Karpas-422 (cell line): ENCODE results near the gene ZNF107. TPM values are rescaled to one million over a fixed set of nuclear protein-coding genes. Genes with fewer than 3 reads are reported as not detected.
"Not testable (repeated sequence)": the region's sequence is repeated elsewhere in the genome, so short reads cannot be mapped to it uniquely, and the experiment has no call there.

Experiments
- DNase-seq: peaks from one replicate; pipeline ENCODE4 v3.0.0-alpha.2; 2015
- H2AFZ ChIP-seq: fragments of 200-600 bp; sonication (generic); 2 replicates; pipeline ENCODE4 v1.6.1; 2014; ENCODE audit warnings: antibody characterized with exemption, low read length, mixed read lengths
- H3K27ac ChIP-seq: fragments of 200-600 bp; sonication (generic); 2 replicates; pipeline ENCODE4 v1.5.1; 2014; ENCODE audit warnings: mild to moderate bottlenecking, low read length, moderate library complexity
- H3K27me3 ChIP-seq: fragments of 200-600 bp; sonication (generic); 2 replicates; pipeline ENCODE4 v1.6.1; 2014; ENCODE audit warnings: low read length, mixed read lengths
- H3K36me3 ChIP-seq: fragments of 200-600 bp; sonication (generic); 2 replicates; pipeline ENCODE4 v1.6.1; 2014; ENCODE audit warnings: low read length, mixed read lengths; ENCODE audit not compliant: insufficient read depth
- H3K4me1 ChIP-seq: fragments of 200-600 bp; sonication (generic); 2 replicates; pipeline ENCODE4 v1.6.1; 2014; ENCODE audit warnings: mild to moderate bottlenecking, low read length, mixed read lengths
- H3K4me2 ChIP-seq: fragments of 200-600 bp; sonication (generic); 2 replicates; pipeline ENCODE4 v1.6.1; 2014; ENCODE audit warnings: low read length, low read depth, mild to moderate bottlenecking; ENCODE audit not compliant: poor library complexity, severe bottlenecking
- H3K4me3 ChIP-seq: fragments of 200-600 bp; sonication (generic); 2 replicates; pipeline ENCODE4 v1.5.1; 2014; ENCODE audit warnings: mild to moderate bottlenecking, antibody characterized with exemption, low read length, mixed read lengths
- H3K79me2 ChIP-seq: fragments of 200-600 bp; sonication (generic); 2 replicates; pipeline ENCODE4 v1.6.1; 2014; ENCODE audit warnings: mild to moderate bottlenecking, low read length, mixed read lengths
- H3K9ac ChIP-seq: fragments of 200-600 bp; sonication (generic); 2 replicates; pipeline ENCODE4 v1.6.0; 2014; ENCODE audit warnings: low read length
- H3K9me2 ChIP-seq: fragments of 200-600 bp; sonication (generic), shearing (Covaris generic); replicated peaks from 2 replicates; pipeline ENCODE4 v1.6.0; 2014; ENCODE audit warnings: mild to moderate bottlenecking, low read length, moderate library complexity; ENCODE audit not compliant: insufficient read depth
- H3K9me3 ChIP-seq: fragments of 300-700, 200-600 bp; sonication (generic); 2 replicates; pipeline ENCODE4 v1.6.1; 2014; ENCODE audit warnings: low read length, mixed read lengths
- H4K20me1 ChIP-seq: fragments of 200-600 bp; sonication (generic); 2 replicates; pipeline ENCODE4 v1.6.1; 2014; ENCODE audit warnings: mild to moderate bottlenecking, antibody characterized with exemption, low read length, low read depth; ENCODE audit not compliant: insufficient read depth
- total RNA-seq: library from RNA; depleted of rRNA; stranded (reverse); fragments of >200 nt; shearing (Covaris generic); gene quantifications from 2 replicates; pipeline ENCODE4 v1.2.3, GENCODE V29; 2014; ENCODE audit warnings: low replicate concordance

ZNF107 gene
- total RNA-seq, 1 experiment from 2014 or later: 36.7 TPM

- Histone ChIP-seq H3K9me2 (no peaks in the 10 kb centered on the region), H3K9ac (no peak overlapping the region), H3K27ac (no peak overlapping the region), H3K27me3 (no peaks in the 10 kb centered on the region), H3K36me3 (peaks cover 98% of the 10 kb centered on the region), H3K9me3 (peaks cover 6% of the 10 kb centered on the region; the same call in 1 of the 2 replicates), H3K4me2 (no peak overlapping the region), H3K79me2 (peaks cover 98% of the 10 kb centered on the region), H4K20me1 (no peaks in the 10 kb centered on the region), H3K4me1 (no peaks in the 10 kb centered on the region), H2AFZ (no peak overlapping the region), H3K4me3 (no peak overlapping the region)
- no peak for DNase-seq
Observed at GRCh38 chr7:64685091-64685490, 19.2 kb downstream of the ZNF107 start.

- Histone ChIP-seq H3K9ac (no peak overlapping the region), H4K20me1 (no peaks in the 10 kb centered on the region), H3K4me2 (no peak overlapping the region), H3K4me1 (no peaks in the 10 kb centered on the region), H2AFZ (no peak overlapping the region), H3K79me2 (peaks cover 91% of the 10 kb centered on the region), H3K27ac (no peak overlapping the region), H3K9me2 (no peaks in the 10 kb centered on the region), H3K4me3 (no peak overlapping the region), H3K27me3 (no peaks in the 10 kb centered on the region), H3K36me3 (peaks cover 98% of the 10 kb centered on the region), H3K9me3 (peaks cover 6% of the 10 kb centered on the region; the same call in 1 of the 2 replicates)
- no peak for DNase-seq
Observed at GRCh38 chr7:64685741-64686140, 19.8 kb downstream of the ZNF107 start.

- Histone ChIP-seq H3K4me1 (no peaks in the 10 kb centered on the region), H3K36me3 (peaks cover 97% of the 10 kb centered on the region), H3K9me2 (no peaks in the 10 kb centered on the region), H3K9ac (no peak overlapping the region), H4K20me1 (no peaks in the 10 kb centered on the region), H3K4me2 (no peak overlapping the region), H3K9me3 (peaks cover 6% of the 10 kb centered on the region; the same call in 1 of the 2 replicates), H3K27ac (no peak overlapping the region), H3K27me3 (no peaks in the 10 kb centered on the region), H3K79me2 (peaks cover 88% of the 10 kb centered on the region), H3K4me3 (no peak overlapping the region), H2AFZ (no peak overlapping the region)
- DNase-seq: no peak
Observed at GRCh38 chr7:64686493-64687184, 20.7 kb downstream of the ZNF107 start.

- H2AFZ ChIP-seq: no peak overlapping the region
- H4K20me1 ChIP-seq: no peaks in the 10 kb centered on the region
- no peak overlapping the region for H3K4me2 ChIP-seq
- H3K9me2 ChIP-seq: no peaks in the 10 kb centered on the region
- peaks cover 6% of the 10 kb centered on the region for H3K9me3 ChIP-seq
- H3K4me1 ChIP-seq: no peaks in the 10 kb centered on the region
- no peak overlapping the region for H3K9ac ChIP-seq
- no peaks in the 10 kb centered on the region for H3K27me3 ChIP-seq
- H3K4me3 ChIP-seq: no peak overlapping the region
- no peak for DNase-seq
- no peak overlapping the region for H3K27ac ChIP-seq
- H3K36me3 ChIP-seq: peaks cover 97% of the 10 kb centered on the region
- peaks cover 87% of the 10 kb centered on the region for H3K79me2 ChIP-seq
Observed at GRCh38 chr7:64687249-64687648, 21.3 kb downstream of the ZNF107 start.

GRCh38 chr7:64688988-64689387 is 23.1 kb downstream of the ZNF107 start:
- Histone ChIP-seq H3K9me2 (no peaks in the 10 kb centered on the region), H3K27me3 (no peaks in the 10 kb centered on the region), H3K9me3 (peaks cover 5% of the 10 kb centered on the region), H3K79me2 (peaks cover 80% of the 10 kb centered on the region), H3K27ac (no peak overlapping the region), H3K9ac (no peak overlapping the region), H2AFZ (no peak overlapping the region), H3K4me3 (no peak overlapping the region), H3K4me1 (no peaks in the 10 kb centered on the region), H3K36me3 (peaks cover 91% of the 10 kb centered on the region), H4K20me1 (no peaks in the 10 kb centered on the region), H3K4me2 (no peak overlapping the region)
- DNase-seq: no peak

- Histone ChIP-seq H3K9me2 (no peaks in the 10 kb centered on the region), H3K27me3 (no peaks in the 10 kb centered on the region), H4K20me1 (no peaks in the 10 kb centered on the region), H3K36me3 (peaks cover 83% of the 10 kb centered on the region), H3K4me3 (no peak overlapping the region), H3K4me1 (no peaks in the 10 kb centered on the region), H3K9ac (no peak overlapping the region), H3K4me2 (no peak overlapping the region), H3K27ac (no peak overlapping the region), H3K9me3 (peaks cover 15% of the 10 kb centered on the region), H2AFZ (no peak overlapping the region), H3K79me2 (peaks cover 66% of the 10 kb centered on the region)
- no peak for DNase-seq
Observed at GRCh38 chr7:64691831-64692230, 25.9 kb downstream of the ZNF107 start.

GRCh38 chr7:64697863-64698262 is 31.9 kb downstream of the ZNF107 start:
- H3K4me3 ChIP-seq, H3K9me2 ChIP-seq, H3K4me2 ChIP-seq, H3K27me3 ChIP-seq, H3K4me1 ChIP-seq, H4K20me1 ChIP-seq, H2AFZ ChIP-seq, DNase-seq, H3K27ac ChIP-seq, H3K9ac ChIP-seq: not testable (repeated sequence)
- H3K79me2 ChIP-seq: peaks cover 25% of the 10 kb centered on the region
- H3K36me3 ChIP-seq: peaks cover 74% of the 10 kb centered on the region
- peaks cover 23% of the 10 kb centered on the region for H3K9me3 ChIP-seq

- no peaks in the 10 kb centered on the region for H3K4me1 ChIP-seq
- no peak overlapping the region for H3K9ac ChIP-seq
- no peak for DNase-seq
- H3K27me3 ChIP-seq: no peaks in the 10 kb centered on the region
- H3K4me3 ChIP-seq: no peak overlapping the region
- H3K9me2 ChIP-seq: no peaks in the 10 kb centered on the region
- no peak overlapping the region for H3K4me2 ChIP-seq
- no peaks in the 10 kb centered on the region for H4K20me1 ChIP-seq
- no peak overlapping the region for H3K27ac ChIP-seq
- H3K79me2 ChIP-seq: no peaks in the 10 kb centered on the region
- peaks cover 59% of the 10 kb centered on the region for H3K9me3 ChIP-seq
- H3K36me3 ChIP-seq: peaks cover 44% of the 10 kb centered on the region
- no peak overlapping the region for H2AFZ ChIP-seq
Observed at GRCh38 chr7:64706625-64707292, 40.8 kb downstream of the ZNF107 start.
